Pancreas (tissue), 10 donors: ENCODE data around the gene IQSEC1. TPM values are rescaled to one million over a fixed set of nuclear protein-coding genes. Genes with fewer than 3 reads are reported as not detected.

Source experiments
- ATAC-seq, 4 donors: fragments of 200-7000 bp; cut with Tn5 transposase; one replicate each; pipeline versions ENCODE4 v1.8.0 to v1.9.1; 2020; ENCODE audit warnings: mild to moderate bottlenecking in 4 of 4, moderate library complexity in 4 of 4
- DNase-seq, 6 donors: peaks; one replicate each; pipeline ENCODE4 v3.0.0-alpha.2; 2020
- FAIRE-seq: peaks from 2 replicates; lab custom pipeline; 2012; peaks lifted over from hg19 to GRCh38; lab: Jason Lieb, UNC
- H3K27ac ChIP-seq, 4 donors: fragments of 200-600 bp; sonication (generic); 1 replicate in 3 of 4; 2 replicates in 1 of 4; pipeline versions ENCODE4 v1.5.0 to v1.8.0; 2020
- H3K27me3 ChIP-seq, 4 donors: fragments of 200-600 bp; one replicate each; pipeline ENCODE4 v1.8.0; 2021
- H3K36me3 ChIP-seq, 3 donors: fragments of 200-600 bp; sonication (generic) in 1 of 3; one replicate each; pipeline versions ENCODE4 v1.5.0 to v1.8.0; 2020 to 2021
- H3K4me1 ChIP-seq, 3 donors: fragments of 200-600 bp; one replicate each; pipeline ENCODE4 v1.8.0; 2021
- H3K4me3 ChIP-seq, 4 donors: fragments of 200-600 bp; sonication (generic) in 2 of 4; one replicate each; pipeline versions ENCODE4 v1.5.0 to v1.8.0; 2020 to 2021
- H3K9me3 ChIP-seq, 4 donors: fragments of 200-600 bp; one replicate each; pipeline ENCODE4 v1.8.0; 2021
- WGBS, 2 donors: extraction: QIAGEN DNeasy Blood & Tissue Kit; methylation state at CpG; one replicate each; pipeline ENCODE4 v1.1.7; 2013; 5-methylcytosine and 5-hydroxymethylcytosine counted together
- intact Hi-C, 3 donors: fragments of 100-400 bp; cut with DNase I; formaldehyde crosslinking; loops; one replicate each; pipeline versions ENCODE4 v1.11.1 to v1.14.2; 2022
- polyA plus RNA-seq, 2 donors: library from polyadenylated mRNA; stranded (reverse); fragments of 200-250 nt; gene quantifications; one replicate each; pipeline ENCODE4 v1.2.3, GENCODE V29; 2013
- total RNA-seq, 6 donors: library from RNA; stranded (reverse); fragmentation: NEBNext Ultra II Directional in 4 of 6; extraction: Animal tissue kit (Norgen Biotek cat#: 25700) in 4 of 6; gene quantifications; one replicate each; pipeline versions ENCODE4 v1.2.1 to v1.2.4, GENCODE V29; 2021 to 2023
- TF ChIP-seq, protein P1 (sequence below), 4 donors: fragments of 200-600 bp; sonication (generic) in 3 of 4; IDR thresholded peaks; one replicate each; pipeline versions ENCODE4 v1.5.0 to v1.8.0; 2021; ENCODE audit warnings: antibody characterized with exemption in 4 of 4
- donor health status: healthy with polysubstance abuse.
- donor health status: DM: no; HTN: no; CAD: no; lungs with moderate emphysema.
- donor health status: DM: no; HTN: no; CAD: no.
- donor health status: control.
- donor health status: control.
- donor health status: Bipolar disorder and iron deficiency.
- donor health status: DM: yes; HTN: yes; CAD: no.
- donor health status: DM: no; HTN: no; CAD: no.
- donor health status: DM: no; HTN: no; CAD: no.
- donor health status: DM: yes; HTN: yes; CAD: no.

Gene IQSEC1
- total and polyA plus RNA-seq, 8 donors: 15.0 to 27.9 (median 23.1) TPM

GRCh38 chr3:13079510-13079909, 6.3 kb upstream of the IQSEC1 start:
- H3K27ac ChIP-seq: no peak overlapping the region
- FAIRE-seq (no peak), DNase-seq (no peak), ATAC-seq (no peak)
- 90 to 93% methylated on average over 7 of the region's 7 CpGs for WGBS, 2 donors
- intact Hi-C loops: no loop called here
- TF ChIP-seq, protein P1, sequence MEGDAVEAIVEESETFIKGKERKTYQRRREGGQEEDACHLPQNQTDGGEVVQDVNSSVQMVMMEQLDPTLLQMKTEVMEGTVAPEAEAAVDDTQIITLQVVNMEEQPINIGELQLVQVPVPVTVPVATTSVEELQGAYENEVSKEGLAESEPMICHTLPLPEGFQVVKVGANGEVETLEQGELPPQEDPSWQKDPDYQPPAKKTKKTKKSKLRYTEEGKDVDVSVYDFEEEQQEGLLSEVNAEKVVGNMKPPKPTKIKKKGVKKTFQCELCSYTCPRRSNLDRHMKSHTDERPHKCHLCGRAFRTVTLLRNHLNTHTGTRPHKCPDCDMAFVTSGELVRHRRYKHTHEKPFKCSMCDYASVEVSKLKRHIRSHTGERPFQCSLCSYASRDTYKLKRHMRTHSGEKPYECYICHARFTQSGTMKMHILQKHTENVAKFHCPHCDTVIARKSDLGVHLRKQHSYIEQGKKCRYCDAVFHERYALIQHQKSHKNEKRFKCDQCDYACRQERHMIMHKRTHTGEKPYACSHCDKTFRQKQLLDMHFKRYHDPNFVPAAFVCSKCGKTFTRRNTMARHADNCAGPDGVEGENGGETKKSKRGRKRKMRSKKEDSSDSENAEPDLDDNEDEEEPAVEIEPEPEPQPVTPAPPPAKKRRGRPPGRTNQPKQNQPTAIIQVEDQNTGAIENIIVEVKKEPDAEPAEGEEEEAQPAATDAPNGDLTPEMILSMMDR (IDR thresholded peaks at IDR 0.05): no peak
- H3K36me3 ChIP-seq: no peaks in the 10 kb centered on the region
- no peak overlapping the region for H3K4me3 ChIP-seq
- H3K9me3 ChIP-seq: no peaks in the 10 kb centered on the region
- no peaks in the 10 kb centered on the region for H3K27me3 ChIP-seq
- peaks cover 4 to 11% (median 9%) of the 10 kb centered on the region in 3 donors for H3K4me1 ChIP-seq

- ATAC-seq: peak in 3 of 4 donors; percentile 16 to 31 (median 24)
- intact Hi-C loops: no loop called here
- Histone ChIP-seq H3K27me3 (no peaks in the 10 kb centered on the region), H3K27ac (no peak overlapping the region), H3K36me3 (no peaks in the 10 kb centered on the region), H3K4me1 (peaks cover 4 to 11% (median 9%) of the 10 kb centered on the region in 3 donors), H3K4me3 (no peak overlapping the region), H3K9me3 (no peaks in the 10 kb centered on the region)
- 76 to 78% methylated on average over 7 of the region's 7 CpGs for WGBS, 2 donors
- no peak for FAIRE-seq
- TF ChIP-seq, protein P1 (IDR thresholded peaks at IDR 0.05): no peak
- peak in 1 of 6 donors; percentile 27 for DNase-seq
These were observed 5.8 kb upstream of the IQSEC1 start for GRCh38 chr3:13079051-13079450.

GRCh38 chr3:13078163-13078905, 5.1 kb upstream of the IQSEC1 start:
- H3K27ac ChIP-seq: no peak overlapping the region
- no peaks in the 10 kb centered on the region for H3K9me3 ChIP-seq
- H3K4me3 ChIP-seq: no peak overlapping the region
- no peaks in the 10 kb centered on the region for H3K36me3 ChIP-seq
- intact Hi-C loops: no loop called here
- TF ChIP-seq, protein P1 (IDR thresholded peaks at IDR 0.05): no peak
- peaks cover 4 to 11% (median 9%) of the 10 kb centered on the region in 3 donors for H3K4me1 ChIP-seq
- ATAC-seq (peak; percentile 67 to 86 (median 76)), FAIRE-seq (no peak), DNase-seq (peak in 3 of 6 donors; percentile 53 to 69 (median 66))
- no peaks in the 10 kb centered on the region for H3K27me3 ChIP-seq
- WGBS, 2 donors: 41 to 47% methylated on average over 12 of the region's 12 CpGs

DNA sequence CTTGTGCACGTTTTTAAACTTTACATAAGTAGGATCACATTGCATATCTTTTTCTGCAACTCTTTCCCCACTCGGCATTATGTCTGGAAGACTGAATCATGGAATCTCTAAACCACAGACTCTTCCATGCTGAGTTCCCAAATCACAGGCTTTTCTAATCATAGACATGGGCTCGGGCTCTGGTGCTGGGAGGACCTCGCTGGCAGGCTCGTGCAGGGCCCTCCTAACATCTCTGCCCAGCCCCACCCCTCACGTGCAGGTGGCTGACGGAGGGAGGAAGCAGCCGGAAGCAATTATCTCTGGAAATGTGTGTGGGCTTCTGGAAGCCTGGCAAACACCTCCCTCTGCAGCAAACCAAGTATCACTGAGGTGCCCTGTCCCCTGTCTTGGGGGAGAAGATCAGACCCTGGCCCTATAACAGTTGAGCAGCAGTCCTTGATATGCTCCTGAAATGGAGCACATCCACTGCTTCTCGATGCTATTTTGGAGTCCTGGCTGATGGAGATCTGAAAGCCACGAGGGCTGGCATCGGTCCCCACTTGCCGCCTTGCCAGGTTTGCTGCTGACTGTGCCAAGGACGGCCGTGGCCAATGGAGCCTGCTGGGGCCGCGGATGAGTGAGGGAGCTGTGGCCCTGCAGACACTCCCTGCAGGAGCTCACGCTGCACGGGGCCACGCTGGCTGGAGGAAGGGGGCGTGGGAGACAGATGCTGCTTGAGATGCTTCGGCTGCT, 4.4 kb upstream of the IQSEC1 start:
- Histone ChIP-seq H3K4me1 (peaks cover 4 to 11% (median 9%) of the 10 kb centered on the region in 3 donors), H3K9me3 (no peaks in the 10 kb centered on the region), H3K27ac (no peak overlapping the region), H3K4me3 (no peak overlapping the region), H3K27me3 (no peaks in the 10 kb centered on the region), H3K36me3 (no peaks in the 10 kb centered on the region)
- intact Hi-C loops: no loop called here
- no peak for FAIRE-seq
- whole genome bisulfite sequencing, 2 donors: 32 to 35% methylated on average over 21 of the region's 21 CpGs
- ATAC-seq: peak in 3 of 4 donors; percentile 49 to 74 (median 73)
- peak in 4 of 6 donors; percentile 53 to 80 (median 70) for DNase-seq
- TF ChIP-seq, protein P1 (IDR thresholded peaks at IDR 0.05): no peak
